DMS 273 treated with DMSO at 0.1 percent for 48 hours (cell line): ENCODE results near the gene SORD.
"Not testable (repeated sequence)": the region's sequence is repeated elsewhere in the genome, so short reads cannot be mapped to it uniquely, and the experiment has no call there.

Experiments used
- DNase-seq: peaks from one replicate; lab custom pipeline; 2025; lab: John Stamatoyannopoulos, UW

The SORD gene

DNA sequence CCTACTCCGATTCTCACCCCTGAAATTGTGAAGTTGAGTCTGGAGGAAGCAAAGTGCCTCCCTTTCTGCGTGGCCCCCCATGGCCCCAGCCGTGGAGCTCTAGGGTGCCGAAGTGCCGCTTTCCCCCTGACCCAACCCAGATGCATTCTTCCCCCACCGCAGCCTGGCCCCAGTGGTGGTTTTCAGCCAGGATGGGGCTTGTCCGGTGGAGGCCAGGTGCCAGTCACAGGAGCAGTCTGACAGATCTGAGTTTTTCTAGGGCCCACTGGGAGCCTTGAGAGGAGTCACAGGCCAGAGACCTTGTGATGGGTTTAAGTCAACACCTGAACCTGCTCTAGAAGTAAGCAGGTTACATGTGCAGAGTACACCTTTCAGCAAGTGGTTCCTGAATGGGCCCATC lies 39.3 kb downstream of the SORD start:
- DNase-seq: not testable (repeated sequence)

DNA sequence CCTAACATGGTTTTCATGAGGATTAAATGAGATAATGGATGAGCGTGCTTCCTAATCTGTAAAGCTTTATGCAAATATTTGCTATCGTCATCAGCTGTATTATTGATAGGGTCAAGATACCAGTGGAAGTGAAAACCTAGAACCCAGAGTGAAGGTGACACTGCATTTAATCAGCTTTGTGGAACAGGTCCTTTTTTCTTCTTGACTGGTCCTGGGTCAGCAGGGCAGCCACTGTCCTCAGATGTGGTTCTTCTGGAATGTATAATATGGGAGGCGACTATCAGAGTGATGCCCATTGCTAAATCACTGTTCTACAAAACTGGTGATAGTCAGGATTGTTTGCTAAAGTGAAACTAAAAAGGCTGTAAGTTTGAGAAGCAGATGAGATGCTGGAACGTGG lies 41.4 kb downstream of the SORD start:
- no peak for DNase-seq

DNA sequence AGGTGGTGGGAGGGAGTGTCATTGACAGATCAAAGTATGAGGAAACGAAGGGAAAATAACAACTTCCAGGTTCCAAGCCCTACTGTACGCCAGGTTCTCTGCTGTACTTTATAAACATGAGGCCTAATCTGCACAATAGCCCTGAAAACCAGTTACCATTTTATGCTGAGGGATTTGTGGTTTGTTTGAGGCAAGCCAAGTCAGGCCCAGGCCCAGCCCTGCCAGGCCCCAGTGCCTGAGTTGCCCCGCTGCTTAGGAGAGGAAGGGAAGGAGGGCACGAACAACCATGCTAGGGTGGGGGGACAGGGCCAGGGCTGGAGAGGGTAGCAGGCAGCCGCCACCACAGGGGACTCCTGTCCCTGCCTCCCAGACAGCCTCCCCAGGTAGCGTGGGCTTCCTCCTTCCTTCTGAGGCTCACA lies 47.0 kb downstream of the SORD start:
- DNase-seq: not testable (repeated sequence)

DNA sequence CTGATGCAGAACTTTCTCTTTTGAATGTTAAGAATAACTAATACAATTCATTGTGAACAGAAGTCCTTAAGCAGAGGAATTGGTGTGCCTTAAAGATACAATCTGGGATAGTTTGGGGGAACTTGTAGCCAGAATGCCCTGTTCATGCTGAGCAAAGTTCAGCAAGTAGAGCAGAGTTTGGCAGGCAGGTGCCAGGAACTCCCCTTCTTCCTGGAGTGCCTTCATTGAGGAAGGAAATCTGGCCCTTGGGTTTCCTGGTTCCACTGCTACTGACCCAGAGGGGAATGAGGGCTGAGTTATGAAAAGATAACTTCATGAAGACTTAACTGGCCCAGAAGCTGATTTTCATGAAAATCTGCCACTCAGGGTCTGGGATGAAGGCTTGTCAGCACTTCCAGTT lies 50.6 kb downstream of the SORD start:
- not testable (repeated sequence) for DNase-seq

DNA sequence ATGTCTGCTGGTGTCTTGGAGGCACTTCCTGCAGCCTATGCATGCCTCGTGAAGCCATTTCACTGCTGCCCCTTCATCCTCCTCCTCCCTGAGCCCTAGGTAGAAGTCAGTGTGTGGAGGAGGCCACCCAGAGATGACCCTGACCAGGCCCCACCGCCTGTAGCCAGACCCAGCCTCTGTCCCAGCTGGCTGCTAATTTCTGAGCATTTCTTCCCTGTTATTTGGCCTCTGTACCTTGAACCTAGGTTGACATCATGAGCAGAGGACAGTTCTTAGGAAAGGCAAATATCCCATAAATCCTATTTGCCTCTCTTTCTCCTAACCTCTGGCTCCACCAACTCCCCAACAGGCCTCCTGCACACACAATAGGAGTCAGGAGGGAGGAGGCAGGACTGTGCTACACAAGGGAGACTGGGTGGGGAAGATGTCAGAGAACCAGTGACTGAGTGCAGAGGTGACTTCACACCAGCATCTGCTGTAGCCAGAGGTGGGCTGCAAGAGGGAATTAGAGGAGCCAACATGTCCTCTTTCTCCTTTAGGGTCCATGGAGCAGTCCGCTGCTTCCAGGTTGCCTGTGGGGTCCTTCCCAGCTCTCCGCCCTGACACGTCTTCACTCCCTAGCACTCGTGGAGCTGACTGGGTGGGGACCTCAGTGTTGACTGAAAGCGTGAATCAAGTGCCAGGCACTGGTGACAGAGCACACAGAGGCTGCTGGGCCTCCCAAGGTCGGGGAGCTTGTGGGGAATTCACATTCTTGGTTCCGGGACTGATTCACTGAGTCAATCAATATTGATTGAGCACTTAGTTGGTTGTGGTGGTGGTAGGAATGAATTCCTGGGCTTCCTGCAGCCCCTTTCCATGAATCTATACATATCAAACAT lies 52.7 kb downstream of the SORD start:
- DNase-seq: not testable (repeated sequence)

DNA sequence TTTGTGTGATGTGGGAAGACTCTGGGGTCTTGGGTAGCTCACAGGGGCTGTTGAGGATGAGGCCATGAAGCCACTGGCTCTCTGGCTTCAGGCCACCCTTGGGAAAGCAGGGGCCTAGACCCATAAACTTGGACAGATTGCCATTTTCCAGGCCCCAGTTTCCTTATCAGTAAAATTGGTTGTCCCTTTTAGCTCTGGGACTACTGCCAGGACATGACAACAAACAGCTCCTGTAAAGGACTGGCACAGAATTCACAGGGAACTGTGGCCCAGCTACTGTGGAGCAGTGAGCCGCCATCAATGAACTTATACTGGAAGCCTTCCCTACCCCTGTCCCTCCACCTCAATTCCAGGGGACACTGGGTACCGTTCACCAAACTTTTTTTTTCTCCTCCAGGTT lies 54.4 kb downstream of the SORD start:
- not testable (repeated sequence) for DNase-seq

DNA sequence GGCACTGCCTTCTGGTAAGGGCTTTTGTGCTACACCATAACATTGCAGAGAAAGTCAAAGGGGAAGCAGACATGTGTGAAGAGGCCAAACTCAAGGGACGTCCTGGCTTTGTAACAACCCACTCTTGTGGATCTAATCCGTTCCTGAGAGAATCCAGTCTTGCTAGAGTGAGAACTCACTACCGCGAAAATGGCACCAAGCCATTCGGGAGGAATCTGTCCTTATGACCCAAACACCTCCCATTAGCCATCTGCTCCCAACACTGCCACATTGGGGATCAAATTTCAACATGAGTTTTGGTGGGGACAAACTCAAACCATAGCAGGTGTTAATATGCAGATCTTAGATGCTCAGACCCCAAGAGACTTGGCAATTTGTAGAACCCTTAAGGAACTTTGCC lies 56.2 kb downstream of the SORD start:
- DNase-seq: peak; percentile 43

DNA sequence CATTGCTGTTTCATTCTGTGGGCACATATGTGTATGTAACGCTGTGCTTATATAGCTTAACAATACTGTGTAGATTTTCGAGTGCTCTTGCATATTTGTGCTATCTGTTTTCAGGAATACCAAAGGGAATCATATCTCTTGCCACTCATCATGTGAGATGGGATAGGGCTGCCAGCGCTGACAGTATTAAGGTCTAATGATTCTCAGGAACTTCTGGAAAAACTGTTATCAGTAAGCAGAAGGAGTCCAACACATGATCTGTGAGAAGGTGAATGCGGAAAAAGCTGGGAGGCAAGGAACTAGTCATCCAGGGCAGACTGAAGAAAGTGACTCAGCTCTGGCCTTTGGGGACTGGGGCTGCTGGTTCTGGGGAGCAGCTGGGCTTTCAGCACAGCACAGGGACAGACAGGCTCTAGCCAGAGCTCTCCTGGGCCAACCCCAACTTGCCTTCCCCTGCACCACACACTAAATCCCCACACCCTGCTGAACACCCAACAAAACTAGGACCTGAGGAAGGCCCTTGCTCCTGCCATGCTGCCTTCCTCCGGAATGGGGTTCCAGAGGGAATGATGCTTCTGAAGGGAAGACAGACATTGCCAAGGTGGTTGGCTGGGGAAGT lies 56.7 kb downstream of the SORD start:
- not testable (repeated sequence) for DNase-seq

DNA sequence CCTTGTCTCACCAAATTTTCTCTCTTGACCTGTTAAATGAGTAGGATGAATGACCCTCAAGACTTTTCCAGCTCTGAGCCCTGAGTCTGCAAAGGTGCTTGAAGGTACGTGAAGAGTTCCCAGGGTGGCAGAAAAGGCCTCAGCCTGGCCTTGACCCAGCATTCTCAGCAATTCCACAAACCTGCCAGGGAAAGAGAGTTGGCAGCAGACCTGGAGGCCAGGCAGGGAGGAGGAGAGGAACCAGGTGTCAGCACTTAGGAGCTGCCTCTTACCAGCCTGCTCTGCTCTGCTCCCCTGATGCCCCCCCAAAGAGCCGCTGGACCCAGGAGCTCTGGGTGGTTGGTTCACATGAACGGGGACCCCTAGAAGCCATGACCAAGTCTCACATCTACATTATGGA lies 57.6 kb downstream of the SORD start:
- DNase-seq: not testable (repeated sequence)

DNA sequence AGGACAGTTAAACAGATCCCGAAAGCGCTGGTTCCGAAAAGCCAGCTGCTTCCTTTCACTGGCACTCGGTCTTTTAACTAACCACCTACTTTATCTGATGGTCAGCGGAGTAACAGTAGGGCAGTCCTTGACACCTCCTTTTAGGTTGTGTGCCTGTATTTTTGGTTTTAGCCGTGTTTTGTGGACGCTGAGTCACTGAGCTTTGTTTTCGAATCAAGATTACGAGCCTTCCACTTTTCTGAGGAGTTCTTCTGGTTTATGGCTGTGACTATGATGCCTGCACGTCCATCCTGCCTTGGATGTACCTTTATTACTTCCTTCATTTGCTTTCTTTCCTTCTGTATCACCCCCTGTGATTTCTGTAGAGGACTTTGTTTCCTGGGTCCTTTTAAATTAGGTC lies 59.4 kb downstream of the SORD start:
- DNase-seq: not testable (repeated sequence)

DNA sequence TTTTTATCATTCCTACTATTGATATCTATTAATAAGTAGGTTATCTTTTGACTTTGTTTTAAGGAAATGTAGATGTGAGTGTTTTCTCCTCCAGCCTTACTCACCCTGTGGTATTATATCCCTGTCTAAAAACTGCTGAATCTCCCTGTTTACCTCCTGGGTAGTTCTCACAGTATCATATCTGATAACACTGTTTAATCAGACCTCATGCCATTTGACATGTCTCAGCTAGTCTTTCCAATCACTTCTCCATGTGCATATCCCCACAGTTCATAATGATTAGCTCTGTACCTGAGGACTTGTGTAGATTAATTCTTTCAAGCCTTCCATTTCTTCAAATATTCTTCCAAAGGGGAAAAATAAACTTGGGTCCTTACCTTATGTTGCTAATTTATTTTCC lies 60.2 kb downstream of the SORD start:
- no peak for DNase-seq

DNA sequence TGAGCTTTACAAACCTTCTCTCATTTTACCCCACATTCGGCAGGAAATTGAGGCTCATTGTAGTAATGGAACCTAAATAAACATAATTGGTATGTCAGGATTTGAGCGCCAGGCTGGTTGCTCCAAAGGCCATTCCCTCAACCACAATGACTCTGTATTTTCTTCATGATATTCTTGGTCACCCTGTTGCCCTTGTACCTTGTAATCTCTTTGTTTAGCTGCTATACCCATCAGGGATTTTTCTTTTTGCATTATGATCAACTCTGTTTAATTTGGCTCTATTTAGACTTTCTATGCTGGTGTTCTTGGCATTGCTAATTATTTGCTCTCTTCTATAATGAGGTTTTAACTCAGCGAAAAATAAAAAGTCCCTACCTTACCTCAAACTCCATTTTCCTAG lies 61.2 kb downstream of the SORD start:
- DNase-seq: no peak

DNA sequence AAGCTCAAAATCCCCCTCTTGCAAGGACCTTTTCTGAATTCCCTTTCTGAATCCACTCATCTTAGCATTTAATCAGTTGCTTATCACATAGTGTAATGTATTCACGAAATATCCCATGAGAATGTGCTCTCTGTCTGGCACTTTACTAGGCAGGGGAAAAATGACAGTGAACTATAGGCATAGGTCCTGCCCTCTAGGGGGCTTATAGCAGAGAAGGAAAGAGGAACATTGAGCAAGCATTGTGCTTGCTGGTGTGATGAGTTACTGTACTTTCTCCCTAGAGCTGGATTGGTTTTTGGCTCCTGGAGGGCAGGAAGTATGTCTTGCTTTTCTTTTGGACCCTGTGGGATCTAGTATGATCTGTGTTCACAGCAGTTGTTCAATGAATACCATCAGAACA lies 64.5 kb downstream of the SORD start:
- DNase-seq: no peak

DNA sequence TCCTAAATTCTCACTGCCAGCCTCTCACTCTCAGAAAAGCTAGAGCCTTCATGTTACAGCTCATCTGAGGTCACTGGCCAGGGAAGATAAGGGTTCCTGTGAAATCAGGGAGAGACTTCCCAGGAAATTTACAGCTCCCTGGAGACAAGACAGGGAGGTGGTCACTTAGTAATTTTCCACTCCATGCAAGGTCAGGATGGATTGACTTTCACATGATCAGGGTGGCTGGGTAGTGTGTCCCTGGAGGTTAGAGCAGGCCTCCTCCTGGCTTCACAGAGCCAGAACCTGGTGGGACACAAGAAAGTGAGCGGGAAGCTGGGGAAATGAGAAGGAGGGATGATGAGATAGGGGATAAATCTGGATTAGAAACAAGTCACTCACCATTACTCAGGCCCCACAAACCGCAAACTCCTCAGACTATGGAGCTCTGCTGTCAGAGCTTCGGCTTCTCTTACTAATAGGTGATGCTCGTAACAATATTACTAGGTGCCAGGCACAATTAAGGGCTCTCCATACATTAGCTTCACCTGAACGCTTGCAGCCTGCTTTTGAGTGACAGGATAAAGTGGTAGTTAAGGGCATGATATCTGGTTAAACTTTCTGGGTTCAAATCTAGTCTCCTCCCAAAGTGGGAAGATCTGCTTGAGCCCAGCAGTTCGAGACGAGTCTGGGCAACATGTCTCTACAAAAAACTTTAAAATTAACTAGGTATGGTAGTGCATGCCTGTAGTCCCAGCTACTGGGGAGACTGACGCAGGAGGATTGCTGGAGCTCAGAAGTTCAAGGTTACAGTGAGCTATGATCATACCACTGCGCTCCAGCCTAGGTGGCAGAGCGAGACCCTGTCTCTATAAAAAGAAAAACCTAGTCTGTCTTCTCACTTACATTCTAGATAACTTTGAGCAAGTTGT lies 66.1 kb downstream of the SORD start:
- DNase-seq: no peak

DNA sequence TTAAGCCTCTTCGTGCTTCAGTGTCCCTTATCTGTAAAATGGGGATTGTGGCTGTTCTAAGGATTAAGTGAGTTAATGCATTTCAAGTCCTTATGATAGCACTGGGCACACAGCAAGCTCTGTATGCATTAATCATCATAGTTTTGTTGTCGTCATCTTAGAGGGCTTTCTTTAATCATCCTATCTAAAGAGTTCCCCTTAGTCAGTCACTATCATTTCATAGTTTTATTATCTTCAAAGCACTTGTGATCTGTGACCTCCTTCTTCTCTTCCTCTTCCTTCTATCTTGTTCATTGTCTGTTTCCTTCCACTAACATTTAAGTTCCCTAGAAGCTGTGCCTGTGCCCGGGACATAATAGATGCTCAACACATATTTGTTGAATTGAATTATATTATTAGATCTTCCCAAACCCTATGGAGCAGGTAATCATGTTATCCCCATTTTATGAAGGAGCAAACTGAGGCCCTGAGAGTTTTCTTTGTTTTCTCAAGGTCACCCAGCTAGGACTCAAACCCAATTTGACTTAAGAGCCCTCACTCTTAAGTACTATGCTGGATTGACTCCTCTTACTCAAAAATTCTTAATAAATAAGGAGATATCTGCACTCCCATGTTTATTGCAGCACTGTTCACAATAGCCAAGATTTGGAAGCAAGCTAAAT lies 66.8 kb downstream of the SORD start:
- DNase-seq: no peak

DNA sequence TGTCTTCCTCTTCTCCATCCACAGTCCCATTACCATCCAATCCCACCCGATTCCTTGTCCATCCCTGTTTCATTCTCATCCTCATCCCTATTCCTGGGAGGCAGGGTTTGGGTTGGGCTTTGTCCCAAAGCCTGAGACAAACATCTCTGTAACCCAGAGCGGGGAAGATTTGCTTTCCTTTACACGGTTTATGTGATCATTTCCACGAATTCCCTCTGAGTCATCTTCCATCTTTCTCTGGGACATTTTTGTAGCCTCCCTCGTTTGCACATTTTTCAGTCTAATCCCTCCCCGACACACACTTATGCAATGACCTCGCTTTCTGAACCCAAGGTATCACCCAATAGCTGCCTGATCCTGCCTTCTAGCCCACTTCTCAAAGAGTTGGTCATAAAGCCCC lies 68.2 kb downstream of the SORD start:
- no peak for DNase-seq

DNA sequence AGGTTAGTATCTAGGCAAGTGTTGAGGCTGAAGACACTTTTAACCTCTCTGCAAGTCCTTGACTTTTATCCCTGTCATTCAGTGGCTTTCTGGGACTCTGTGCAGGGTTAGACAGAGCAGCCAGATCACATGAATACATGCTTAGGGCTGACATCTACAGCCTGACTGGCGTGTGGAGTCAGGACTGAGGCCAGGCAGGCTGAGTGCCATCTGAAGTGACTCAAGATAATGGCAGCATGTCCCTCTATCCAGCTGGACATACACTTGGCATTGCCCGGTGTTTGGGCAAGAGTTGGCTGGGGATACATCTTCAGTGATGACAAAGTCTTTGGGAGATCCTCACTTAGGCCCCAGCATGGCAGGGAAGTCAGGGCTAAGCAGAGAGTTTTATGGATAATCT lies 68.6 kb downstream of the SORD start:
- no peak for DNase-seq

DNA sequence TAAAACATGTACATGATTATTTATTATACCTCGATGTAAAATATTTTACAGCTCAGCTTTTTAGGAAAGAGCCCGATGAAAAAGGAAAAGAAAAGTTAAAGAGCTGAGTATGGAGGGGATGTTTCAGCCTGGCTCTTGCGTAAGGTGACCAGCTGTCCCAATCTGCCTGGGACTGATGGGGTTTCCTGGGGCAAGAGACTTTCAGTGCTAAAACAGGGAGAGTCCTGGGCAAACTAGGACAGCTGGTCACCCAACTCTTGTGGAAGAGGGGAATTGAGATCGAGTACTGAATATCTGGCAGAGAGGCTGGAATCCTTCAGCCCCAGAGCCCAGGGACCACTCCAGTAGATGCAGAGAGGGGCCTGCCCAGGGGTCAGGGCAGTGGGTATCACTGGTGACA lies 70.0 kb downstream of the SORD start:
- no peak for DNase-seq

DNA sequence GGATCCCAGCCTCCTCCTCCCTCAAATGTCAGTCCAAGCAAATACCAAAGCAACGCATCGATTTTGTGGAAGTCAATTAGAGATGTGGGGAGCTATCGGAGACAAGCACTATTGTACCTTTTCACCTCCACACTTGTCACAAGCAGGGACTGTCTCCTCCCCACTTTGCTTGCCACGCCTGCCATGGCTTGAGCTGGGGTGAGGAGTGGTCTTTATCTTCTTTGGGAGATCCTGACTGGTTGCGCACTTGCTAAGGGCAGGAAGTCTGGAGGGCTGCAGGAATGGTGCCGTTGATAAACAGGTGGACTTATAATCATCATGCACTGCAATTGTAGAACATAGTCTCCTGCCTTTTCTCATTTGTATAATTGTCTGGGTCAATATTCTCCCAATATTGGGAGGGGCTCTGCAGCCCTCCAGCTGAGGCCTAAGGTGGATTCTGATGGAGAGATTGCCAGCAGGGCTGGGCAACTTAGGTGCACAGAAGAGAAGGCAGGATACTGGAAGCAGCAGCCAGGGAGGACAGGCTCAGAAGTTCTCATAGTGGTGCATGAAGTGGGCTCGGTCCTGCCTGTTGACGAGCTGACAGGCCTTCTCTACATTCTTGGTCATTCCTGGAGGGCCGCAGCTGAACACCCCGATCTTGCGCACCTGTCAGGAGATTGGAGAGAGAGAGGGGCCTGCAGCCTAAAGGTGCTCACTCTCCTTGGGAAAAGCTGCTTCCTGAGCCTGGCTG lies 70.8 kb downstream of the SORD start:
- no peak for DNase-seq

DNA sequence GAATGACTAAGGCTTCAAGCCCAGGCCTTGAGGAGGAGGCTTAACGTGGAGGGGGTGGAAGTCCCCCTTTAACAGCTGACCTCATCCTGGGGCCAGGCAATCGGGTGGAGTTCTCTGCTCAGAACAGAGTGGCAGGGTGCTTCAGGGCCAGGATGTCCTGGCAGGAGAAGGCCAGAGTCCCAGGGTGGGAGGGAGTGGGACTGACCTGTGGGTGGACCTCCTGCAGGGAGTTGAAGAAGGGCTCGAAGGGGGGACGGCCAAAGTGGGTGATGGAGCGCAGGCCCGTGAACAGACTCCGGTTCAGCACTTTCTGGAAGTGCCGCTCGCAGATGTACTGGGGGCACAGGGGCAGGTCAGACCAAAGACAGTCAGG lies 71.3 kb downstream of the SORD start:
- no peak for DNase-seq

DNA sequence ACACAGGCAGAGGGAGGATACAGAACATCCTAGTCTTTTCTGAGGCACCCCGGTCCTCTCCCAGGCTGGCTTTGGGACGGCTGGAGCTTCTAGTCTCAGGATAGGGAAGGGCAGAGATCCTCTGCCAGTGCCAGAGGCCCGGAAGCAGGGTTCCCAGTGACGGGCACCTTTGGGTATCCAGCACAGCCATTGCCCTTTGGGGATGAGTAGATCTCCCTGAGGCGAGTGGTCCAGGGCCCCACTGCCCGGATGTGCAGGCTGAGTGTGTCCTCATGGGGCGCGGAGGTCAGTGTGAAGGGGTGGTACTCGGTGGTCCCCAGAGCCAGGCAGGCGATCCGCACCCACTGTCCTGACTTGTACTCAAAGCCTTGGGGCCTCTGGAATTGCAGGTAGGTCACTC lies 72.7 kb downstream of the SORD start:
- DNase-seq: no peak
